ENCODE measurements around the gene AMOT. TPM values are rescaled to one million over a fixed set of nuclear protein-coding genes. Genes with fewer than 3 reads are reported as not detected.

The AMOT gene
- total RNA-seq, 2 experiments from 2014 or later, result 1.4 to 1.6 TPM

DNA sequence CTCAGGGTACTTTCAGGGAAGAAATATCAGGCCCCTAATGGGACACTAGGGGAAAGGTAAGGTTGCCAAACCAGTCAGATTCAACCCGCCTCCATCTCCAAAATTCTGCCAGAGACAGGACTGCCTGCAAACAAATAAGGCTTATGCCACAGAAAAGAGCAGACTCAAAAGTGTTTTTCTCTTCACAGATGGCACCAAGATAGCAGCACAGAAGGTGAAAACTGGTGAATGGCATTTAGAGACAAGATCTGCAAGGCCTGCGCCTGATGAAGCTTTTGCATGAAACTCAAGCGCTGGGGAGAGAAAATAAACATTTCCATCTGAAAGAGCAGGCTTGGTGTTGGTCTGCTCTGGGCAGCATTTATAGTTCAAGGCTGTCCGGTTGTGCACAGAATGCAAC lies 27.9 kb downstream of the AMOT start:
- Histone ChIP-seq H3K27me3 (ENCODE audit: control insufficient read depth in 1 of 2, insufficient read depth in 2 of 2, low read length in 2 of 2) (no peaks in the 10 kb centered on the region), H3K4me3 (ENCODE audit: low read length) (no peak overlapping the region), H3K9me3 (ENCODE audit: control insufficient read depth in 1 of 2, insufficient read depth in 1 of 2, low read length in 2 of 2) (no peaks in the 10 kb centered on the region), H3K4me1 (ENCODE audit: insufficient read depth, low read length) (no peaks in the 10 kb centered on the region), H3K27ac (ENCODE audit: low read depth in 1 of 2, low read length in 2 of 2) (no peak overlapping the region), H3K36me3 (ENCODE audit: insufficient read depth, low read length) (no peaks in the 10 kb centered on the region)
- TF ChIP-seq, protein P1, sequence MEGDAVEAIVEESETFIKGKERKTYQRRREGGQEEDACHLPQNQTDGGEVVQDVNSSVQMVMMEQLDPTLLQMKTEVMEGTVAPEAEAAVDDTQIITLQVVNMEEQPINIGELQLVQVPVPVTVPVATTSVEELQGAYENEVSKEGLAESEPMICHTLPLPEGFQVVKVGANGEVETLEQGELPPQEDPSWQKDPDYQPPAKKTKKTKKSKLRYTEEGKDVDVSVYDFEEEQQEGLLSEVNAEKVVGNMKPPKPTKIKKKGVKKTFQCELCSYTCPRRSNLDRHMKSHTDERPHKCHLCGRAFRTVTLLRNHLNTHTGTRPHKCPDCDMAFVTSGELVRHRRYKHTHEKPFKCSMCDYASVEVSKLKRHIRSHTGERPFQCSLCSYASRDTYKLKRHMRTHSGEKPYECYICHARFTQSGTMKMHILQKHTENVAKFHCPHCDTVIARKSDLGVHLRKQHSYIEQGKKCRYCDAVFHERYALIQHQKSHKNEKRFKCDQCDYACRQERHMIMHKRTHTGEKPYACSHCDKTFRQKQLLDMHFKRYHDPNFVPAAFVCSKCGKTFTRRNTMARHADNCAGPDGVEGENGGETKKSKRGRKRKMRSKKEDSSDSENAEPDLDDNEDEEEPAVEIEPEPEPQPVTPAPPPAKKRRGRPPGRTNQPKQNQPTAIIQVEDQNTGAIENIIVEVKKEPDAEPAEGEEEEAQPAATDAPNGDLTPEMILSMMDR (IDR thresholded peaks at IDR 0.05), result no peak
- H3K4me1 Mint-ChIP-seq (ENCODE audit: low read depth), result no peaks in the 10 kb centered on the region
- intact Hi-C loops (cut with DNase I, micrococcal nuclease), result no loop called here
- ATAC-seq (ENCODE audit: poor library complexity), result no peak
- H3K36me3 Mint-ChIP-seq (ENCODE audit: low read depth), result no peaks in the 10 kb centered on the region
- ChIA-PET POLR2A (no interaction called here), CTCF (no interaction called here)
- DNase-seq, result no peak
- H3K9me3 Mint-ChIP-seq, result no peaks in the 10 kb centered on the region
- H3K27me3 Mint-ChIP-seq, result no peaks in the 10 kb centered on the region
- no peak overlapping the region for H3K4me3 Mint-ChIP-seq
- H3K27ac Mint-ChIP-seq, result no peak overlapping the region

DNA sequence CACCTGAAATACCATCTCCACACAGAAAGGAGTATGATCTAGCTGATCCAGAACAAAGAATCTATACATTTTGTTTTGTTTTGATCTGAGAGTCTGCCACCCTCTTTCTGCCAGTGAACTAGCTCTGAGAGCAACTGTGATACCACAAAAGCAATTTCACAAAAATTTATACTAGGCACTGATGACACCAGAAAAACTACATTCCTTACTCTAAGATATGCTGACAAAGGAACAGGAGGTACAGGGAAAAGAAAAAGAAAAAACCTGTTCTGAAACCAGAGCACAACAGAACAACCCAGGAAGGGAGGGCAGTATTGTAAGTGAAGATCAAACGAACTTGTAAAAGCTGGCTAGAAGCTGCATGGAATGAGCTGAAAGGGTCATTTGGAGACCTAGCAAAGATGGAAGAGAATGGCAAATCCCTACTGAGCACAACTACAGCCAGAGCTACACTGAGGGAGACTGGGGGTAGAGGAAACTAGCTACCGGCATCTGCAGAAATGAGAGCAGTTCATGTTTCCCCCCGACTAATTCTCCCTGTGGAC lies 31.9 kb downstream of the AMOT start:
- POLR2A ChIA-PET, result no interaction called here
- CTCF ChIA-PET, result no interaction called here

DNA sequence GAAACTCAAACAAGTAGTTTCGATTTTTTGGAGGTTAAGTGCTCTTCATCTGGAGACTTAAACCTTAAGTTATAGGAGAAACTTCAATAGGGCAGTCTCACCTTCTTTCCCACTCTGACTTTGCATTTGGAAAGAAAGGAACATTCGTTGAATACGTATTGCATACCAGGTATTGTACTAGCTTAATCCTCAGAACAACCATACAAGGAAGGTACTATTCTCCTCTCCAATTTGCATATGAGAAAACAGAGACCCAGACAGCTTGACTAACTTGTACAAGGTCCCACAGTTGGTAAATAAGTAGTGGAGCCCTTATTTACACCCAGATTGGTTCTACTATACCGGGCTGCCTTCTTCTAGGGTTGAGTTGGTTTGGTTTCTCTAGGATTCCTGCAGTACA lies 32.6 kb downstream of the AMOT start:
- ATAC-seq (ENCODE audit: poor library complexity) (no peak), DNase-seq (no peak)
- Histone ChIP-seq H3K9me3 (ENCODE audit: control insufficient read depth in 1 of 2, insufficient read depth in 1 of 2, low read length in 2 of 2) (no peaks in the 10 kb centered on the region), H3K4me3 (ENCODE audit: low read length) (no peak overlapping the region), H3K27me3 (ENCODE audit: control insufficient read depth in 1 of 2, insufficient read depth in 2 of 2, low read length in 2 of 2) (no peaks in the 10 kb centered on the region), H3K4me1 (ENCODE audit: insufficient read depth, low read length) (no peaks in the 10 kb centered on the region), H3K36me3 (ENCODE audit: insufficient read depth, low read length) (no peaks in the 10 kb centered on the region), H3K27ac (ENCODE audit: low read depth in 1 of 2, low read length in 2 of 2) (no peak overlapping the region)
- TF ChIP-seq, protein P1 (IDR thresholded peaks at IDR 0.05), result no peak
- ChIA-PET CTCF (no interaction called here), POLR2A (no interaction called here)
- Mint-ChIP-seq H3K4me3 (no peak overlapping the region), H3K9me3 (no peaks in the 10 kb centered on the region), H3K27ac (no peak overlapping the region), H3K36me3 (ENCODE audit: low read depth) (peaks cover 5% of the 10 kb centered on the region), H3K4me1 (ENCODE audit: low read depth) (no peaks in the 10 kb centered on the region), H3K27me3 (no peaks in the 10 kb centered on the region)
- intact Hi-C loops (cut with DNase I, micrococcal nuclease), result no loop called here

More for the DNA sequence above, 31.9 kb downstream of the AMOT start:
- TF ChIP-seq, protein P1 (IDR thresholded peaks at IDR 0.05), result no peak
- Histone ChIP-seq H3K36me3 (ENCODE audit: insufficient read depth, low read length) (no peaks in the 10 kb centered on the region), H3K9me3 (ENCODE audit: control insufficient read depth in 1 of 2, insufficient read depth in 1 of 2, low read length in 2 of 2) (no peaks in the 10 kb centered on the region), H3K27ac (ENCODE audit: low read depth in 1 of 2, low read length in 2 of 2) (no peak overlapping the region), H3K4me3 (ENCODE audit: low read length) (no peak overlapping the region), H3K4me1 (ENCODE audit: insufficient read depth, low read length) (no peaks in the 10 kb centered on the region), H3K27me3 (ENCODE audit: control insufficient read depth in 1 of 2, insufficient read depth in 2 of 2, low read length in 2 of 2) (no peaks in the 10 kb centered on the region)
- peaks cover 5% of the 10 kb centered on the region for H3K36me3 Mint-ChIP-seq (ENCODE audit: low read depth)
- no peak overlapping the region for H3K27ac Mint-ChIP-seq
- no peaks in the 10 kb centered on the region for H3K4me1 Mint-ChIP-seq (ENCODE audit: low read depth)
- no peak overlapping the region for H3K4me3 Mint-ChIP-seq
- ATAC-seq (ENCODE audit: poor library complexity), result no peak
- H3K9me3 Mint-ChIP-seq, result no peaks in the 10 kb centered on the region
- intact Hi-C loops (cut with DNase I, micrococcal nuclease), result no loop called here
- no peaks in the 10 kb centered on the region for H3K27me3 Mint-ChIP-seq
- DNase-seq, result no peak
